CD4-positive, alpha-beta T cell treated with Interleukin-21 for 1 hour (primary cell): ENCODE measurements around the gene SDC4.

Source experiments
- DNase-seq: peaks from one replicate; pipeline ENCODE4 v3.0.0-alpha.2; 2020

SDC4 gene

GRCh38 chr20:45347936-45348778 lies at the start of gene SDC4:
SDC4 (minus strand) TSS chr20:45348424; CDS start chr20:45348384, 40 bp downstream.
- peak; percentile 72 for DNase-seq

GRCh38 chr20:45395114-45395415 lies 46.8 kb upstream of the SDC4 start:
- DNase-seq = no peak

DNA sequence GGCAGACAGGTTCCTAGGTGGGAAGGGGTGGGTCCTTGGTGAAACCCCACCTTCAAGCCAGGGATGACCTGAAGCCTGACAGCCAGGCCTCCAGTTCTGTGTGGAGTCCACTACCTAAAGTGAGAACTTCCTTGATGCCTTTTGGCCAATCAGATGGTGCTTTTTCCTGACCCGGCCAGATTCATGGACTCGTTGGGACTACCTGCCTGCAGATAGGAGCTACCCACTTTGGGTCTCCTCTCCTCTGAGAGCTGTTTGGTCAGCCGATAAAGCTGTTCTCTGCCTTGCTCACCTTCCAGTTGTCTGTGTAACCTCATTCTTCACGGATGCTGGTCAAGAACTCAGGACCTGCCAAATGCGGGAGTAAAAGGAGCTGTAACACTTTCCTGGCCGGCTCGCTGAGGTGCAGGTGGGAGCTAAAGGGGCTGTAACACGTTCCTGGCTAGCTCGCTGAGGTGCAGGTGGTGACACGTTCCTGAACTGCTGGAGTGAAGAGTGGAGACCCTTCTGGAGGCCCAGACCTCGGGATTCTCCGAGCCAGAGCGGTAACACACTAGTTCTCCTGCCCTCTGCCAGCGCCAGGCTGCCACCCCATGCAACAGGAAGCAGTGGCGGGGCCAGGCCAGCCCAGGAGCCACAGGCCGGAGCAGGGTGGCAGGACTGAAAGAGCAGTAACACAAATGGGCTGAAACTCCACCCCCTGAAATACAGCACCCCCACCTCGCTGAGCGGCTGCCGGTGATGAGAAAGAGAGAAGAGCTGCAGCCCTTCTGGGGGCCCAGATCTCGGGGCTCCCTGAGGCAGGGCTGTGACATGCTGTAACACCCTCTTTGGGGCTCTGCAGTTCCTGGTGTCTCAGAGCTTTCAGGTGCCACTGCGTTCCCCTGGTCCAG lies 46.2 kb upstream of the SDC4 start:
- DNase-seq = no peak

DNA sequence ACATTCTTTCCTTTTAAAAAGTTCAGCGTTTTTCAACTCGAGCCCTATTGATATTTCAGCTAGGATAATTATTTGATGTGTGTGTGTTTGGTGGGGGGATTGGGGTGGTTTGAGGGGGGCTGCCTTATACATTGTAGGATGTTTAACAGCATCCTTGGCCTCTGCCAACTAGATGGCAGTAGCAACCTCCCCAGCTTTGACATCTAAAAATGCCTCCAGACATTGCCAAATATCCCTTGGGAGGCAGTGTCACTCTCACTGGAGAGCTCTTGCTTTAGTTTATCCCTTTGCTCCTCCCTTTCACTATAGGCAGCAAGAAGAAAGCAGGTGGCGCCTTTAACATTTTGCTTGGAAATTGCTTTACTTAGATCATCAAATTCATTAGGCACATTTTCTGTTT lies 44.5 kb upstream of the SDC4 start:
- no peak for DNase-seq

GRCh38 chr20:45391559-45391958 lies 43.3 kb upstream of the SDC4 start:
- DNase-seq = no peak

DNA sequence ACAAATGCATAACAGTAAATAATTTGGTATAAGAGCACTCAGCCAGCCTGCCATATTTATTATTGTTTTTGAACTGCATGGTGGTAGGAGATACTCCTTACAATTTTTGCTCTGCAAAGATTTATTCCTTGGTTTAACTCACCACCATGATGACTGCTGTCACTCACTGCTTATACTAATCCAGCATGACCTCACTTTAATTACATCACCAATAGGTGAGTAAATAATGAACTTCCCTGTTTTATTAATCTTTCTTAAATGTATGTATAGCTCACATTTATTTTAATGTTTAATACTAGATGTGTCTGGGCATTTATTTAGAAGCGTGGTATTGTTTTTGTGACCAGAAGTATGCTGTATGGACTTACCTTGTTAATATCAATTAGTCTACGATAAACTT lies 42.7 kb upstream of the SDC4 start:
- DNase-seq = no peak

- no peak for DNase-seq
Observed at GRCh38 chr20:45387274-45387673, 39.0 kb upstream of the SDC4 start.

GRCh38 chr20:45378191-45378590 lies 30.0 kb upstream of the SDC4 start, which contains the start of gene TP53TG5:
TP53TG5 (minus strand) TSS chr20:45378325; CDS start chr20:45378236, 89 bp downstream.
- DNase-seq = no peak

DNA sequence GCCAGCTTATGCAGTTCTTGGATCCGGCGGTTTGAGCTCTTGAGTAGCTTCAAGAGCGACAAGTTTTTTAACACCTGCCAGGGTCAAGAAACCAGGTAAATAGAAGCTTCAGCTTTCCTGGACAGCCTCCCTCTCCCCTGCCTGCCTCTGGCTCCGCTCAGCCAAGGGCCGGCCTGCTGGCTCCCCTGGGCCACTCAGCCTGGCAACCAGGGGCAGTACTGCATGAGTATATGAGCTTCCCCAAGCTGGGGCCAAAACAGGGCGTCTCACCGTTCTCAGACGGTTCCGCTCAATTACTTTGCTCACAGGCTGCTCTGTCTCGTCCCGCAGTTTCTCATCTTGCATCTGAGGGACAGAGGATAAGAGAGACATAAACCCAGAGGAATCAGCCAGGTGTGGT lies 29.0 kb upstream of the SDC4 start:
- no peak for DNase-seq

DNA sequence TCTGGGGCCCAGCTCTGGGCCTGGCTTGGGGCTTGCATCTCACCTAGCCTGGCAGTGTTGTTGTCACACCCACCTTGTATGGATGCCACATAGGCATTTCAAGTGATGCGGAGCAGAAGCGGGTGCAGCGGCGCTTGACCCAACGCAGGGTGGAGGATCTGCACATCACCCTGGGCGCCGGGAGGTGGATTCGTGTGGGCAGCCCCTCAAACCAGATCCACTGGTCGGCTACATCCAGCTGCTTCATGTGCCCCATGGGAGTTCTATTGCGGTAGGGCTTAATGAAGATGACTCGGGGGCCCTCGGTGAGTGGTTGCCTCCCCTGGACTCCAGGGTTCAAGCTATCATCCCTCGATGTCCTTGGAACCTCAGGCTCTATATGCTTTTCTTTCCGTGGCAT lies 26.7 kb upstream of the SDC4 start:
- DNase-seq = no peak

DNA sequence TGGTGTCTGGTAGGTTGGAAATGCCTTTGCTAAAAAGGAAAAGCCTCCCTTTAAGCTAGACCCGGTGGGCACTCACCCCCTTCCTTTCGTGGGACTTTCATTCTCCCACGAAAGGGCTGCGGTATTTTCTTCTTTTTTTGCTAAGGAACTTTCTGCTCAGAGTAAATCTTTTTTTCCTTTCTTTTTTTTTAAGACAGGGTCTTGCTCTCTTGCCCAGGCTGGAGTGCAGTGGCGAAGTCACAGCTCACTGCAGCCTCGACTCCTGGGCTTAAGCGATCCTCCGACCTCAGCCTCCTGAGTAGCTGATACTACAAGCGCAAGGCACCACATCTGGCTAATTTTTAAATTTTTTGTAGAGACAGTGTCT lies 25.9 kb upstream of the SDC4 start:
- no peak for DNase-seq

GRCh38 chr20:45373353-45374100 lies 25.3 kb upstream of the SDC4 start:
- peak; percentile 90 for DNase-seq

DNA sequence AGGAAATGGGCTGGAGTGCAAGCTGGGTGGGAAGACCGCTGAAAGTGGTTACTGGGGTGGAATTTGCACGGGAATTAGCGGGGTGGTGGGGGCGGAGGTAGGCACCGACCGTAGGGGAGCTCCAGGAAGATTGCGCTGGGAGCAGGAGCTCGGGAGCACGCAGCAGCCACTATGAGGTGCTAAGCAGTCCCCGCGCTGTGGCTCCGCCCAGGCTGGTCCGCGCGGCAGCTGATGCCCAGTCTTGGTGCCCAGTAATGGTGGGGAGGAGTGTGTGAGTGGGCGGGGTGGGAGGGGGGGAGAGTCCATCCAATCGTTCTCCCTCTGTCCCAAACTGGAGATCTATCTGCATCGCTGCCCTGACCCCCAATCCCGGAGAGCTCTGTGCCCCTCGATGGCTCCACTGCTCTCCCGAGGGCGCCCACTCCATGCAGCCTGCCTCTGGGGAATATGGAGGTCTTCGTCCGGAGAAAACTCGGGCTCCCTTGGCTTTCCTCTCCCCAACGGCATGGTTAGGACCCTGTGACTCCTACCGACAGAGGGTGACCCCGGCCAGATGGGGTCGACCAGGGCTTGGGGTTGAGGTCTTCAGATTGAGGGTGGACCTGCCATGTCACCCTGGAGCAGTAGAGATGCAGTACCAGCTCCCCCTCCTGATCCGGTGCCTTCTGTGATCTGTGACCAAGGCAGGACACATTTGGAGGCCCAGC lies 24.6 kb upstream of the SDC4 start:
- no peak for DNase-seq

GRCh38 chr20:45372241-45372640 lies 24.0 kb upstream of the SDC4 start:
- DNase-seq = no peak

DNA sequence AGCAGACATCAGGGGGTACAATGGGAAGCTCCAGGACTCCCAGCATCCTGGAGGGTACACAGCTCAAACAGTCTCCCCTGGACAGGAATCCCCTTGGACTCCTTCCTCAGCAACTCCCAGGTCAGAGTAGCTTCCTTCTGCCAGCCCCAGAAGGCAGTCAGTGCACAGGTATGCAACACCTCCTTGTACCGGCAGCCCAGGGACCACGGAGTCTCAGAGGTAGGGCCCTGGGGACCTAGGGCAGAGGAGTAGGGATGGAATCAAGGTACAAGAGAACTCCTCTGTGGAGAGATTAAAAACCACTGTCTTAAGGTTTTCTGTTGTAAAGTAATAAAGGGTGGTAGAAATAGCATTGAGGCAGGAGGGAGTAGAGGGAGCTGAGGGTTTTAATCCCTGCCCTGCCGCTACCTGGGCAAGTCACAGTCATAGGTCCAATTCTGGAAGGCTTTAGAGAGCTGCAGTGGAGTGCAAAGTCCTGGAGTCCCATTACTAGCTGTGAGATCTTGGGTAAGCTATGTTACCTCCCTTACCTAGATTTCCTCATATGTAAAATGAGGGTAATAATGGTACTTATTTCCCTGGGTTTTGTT lies 22.4 kb upstream of the SDC4 start:
- no peak for DNase-seq

DNA sequence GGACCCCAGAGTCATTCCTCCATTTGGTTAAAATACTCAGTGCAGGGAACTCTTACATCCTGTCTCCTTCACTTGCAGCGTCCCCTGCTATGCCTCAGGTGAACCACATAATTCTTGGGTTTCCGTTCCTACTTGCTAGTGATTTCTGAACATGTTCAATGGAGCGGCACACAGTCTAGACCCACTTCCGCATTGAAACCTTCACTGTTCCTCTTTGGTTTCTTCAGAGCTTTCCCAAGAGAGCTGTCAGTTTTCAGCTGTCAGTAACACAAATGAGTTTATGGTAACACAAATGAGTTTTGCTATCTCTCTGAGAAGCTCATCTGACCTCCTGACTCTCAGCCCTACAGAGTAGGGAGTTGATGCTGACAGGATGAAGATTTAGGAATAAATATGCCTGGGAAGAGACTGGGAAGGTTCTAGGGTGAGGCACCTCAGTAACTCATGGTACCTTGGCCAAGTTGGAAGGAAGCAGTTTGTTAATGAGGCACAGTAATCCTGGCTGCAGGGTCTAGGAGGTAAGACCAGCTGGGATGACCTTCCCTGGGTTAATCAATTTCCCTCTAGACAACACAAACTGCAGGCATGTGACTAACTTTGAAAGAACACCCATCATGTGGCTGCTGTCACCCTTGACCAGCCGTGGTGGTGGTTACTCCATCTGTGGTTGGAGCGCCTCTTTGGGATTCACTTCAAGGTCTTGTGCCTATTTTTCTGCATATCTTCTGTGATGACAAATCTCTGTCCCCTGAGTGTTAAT lies 20.2 kb upstream of the SDC4 start:
- DNase-seq = peak; percentile 58

GRCh38 chr20:45367126-45367525 lies 18.9 kb upstream of the SDC4 start:
- no peak for DNase-seq

- DNase-seq = no peak
Observed at GRCh38 chr20:45366631-45367030, 18.4 kb upstream of the SDC4 start.

- no peak for DNase-seq
Observed at GRCh38 chr20:45366192-45366591, 18.0 kb upstream of the SDC4 start.

DNA sequence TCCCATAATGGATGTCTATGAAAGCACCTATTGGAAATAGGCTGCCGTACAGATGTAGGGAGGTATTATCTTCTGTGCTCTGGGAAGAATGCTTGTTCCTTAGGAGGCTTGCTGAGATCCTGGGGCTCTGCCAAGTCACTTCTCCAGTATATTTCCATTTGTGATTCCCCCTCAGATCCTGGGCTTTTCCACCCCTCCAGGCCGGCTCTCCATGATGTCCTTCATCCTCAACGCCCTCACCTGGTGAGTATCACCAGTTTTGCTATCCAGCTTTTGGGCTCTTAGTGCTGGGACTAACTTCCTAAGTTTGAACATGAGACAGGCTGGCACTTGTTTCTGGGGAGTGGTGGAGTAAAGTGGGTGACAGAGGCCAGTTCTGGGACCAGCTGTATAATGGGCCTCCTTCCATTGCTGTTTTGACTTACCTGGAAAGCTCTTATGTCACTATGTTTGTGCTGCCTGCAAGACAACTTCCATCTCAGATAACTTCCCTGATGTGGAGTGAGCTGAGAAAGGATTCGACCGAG lies 17.3 kb upstream of the SDC4 start:
- DNase-seq = no peak
